ENCODE data around the gene BLID. TPM values are rescaled to one million over a fixed set of nuclear protein-coding genes. Genes with fewer than 3 reads are reported as not detected.
A peak's percentile ranks its signal among the peaks of the same experiment; 100 is the strongest.

BLID gene
- total and polyA plus RNA-seq, 2 of the 8 experiments (the other 6 are each of a cell fraction or from before 2014, with no cell fraction given): not detected

GRCh38 chr11:122154227-122154626 is 38.2 kb upstream of the BLID start:
- no peaks in the 10 kb centered on the region for H4K20me1 ChIP-seq (replicated peaks in 1 of 2; ENCODE audit: control insufficient read depth in 1 of 2, insufficient read depth in 2 of 2, low read length in 2 of 2)
- H3K4me3 ChIP-seq (ENCODE audit: extremely low read depth in 1 of 4, insufficient read depth in 2 of 4, low read depth in 3 of 4, low read length in 4 of 4): no peak overlapping the region
- no peak for DNase-seq (ENCODE audit: low read depth in 1 of 2, low spot score in 2 of 2)
- no peak for TF ChIP-seq ASH2L (IDR thresholded peaks at IDR 0.05; ENCODE audit: low read length)
- TF ChIP-seq TEAD4 (IDR thresholded peaks at IDR 0.05; ENCODE audit: low read depth, low read length): 0 out of 2 replicates have a peak, but pooled peaks have one; percentile 43
- POLR2A ChIA-PET (ENCODE audit: partially characterized antibody): no interaction called here
- H2BK5ac ChIP-seq (ENCODE audit: low read depth, low read length): no peak overlapping the region
- no peak overlapping the region for H3K56ac ChIP-seq (replicated peaks; ENCODE audit: insufficient read length, low read depth, low read length)
- no peak overlapping the region for H4K5ac ChIP-seq (ENCODE audit: insufficient read length, low read depth, low read length)
- no peak overlapping the region for H3K14ac ChIP-seq (ENCODE audit: insufficient read length)
- no peak overlapping the region for H2BK15ac ChIP-seq (ENCODE audit: low read length)
- no peak overlapping the region for H3K18ac ChIP-seq (ENCODE audit: extremely low read depth, low read length)
- no peaks in the 10 kb centered on the region for H3K36me3 ChIP-seq (ENCODE audit: control insufficient read depth in 2 of 4, insufficient read depth in 4 of 4, low read length in 3 of 4)
- H2BK120ac ChIP-seq (replicated peaks; ENCODE audit: low read depth, low read length): no peak overlapping the region
- no peaks in the 10 kb centered on the region for H3K79me2 ChIP-seq (ENCODE audit: control insufficient read depth in 1 of 2, insufficient read depth in 2 of 2, low read length in 2 of 2)
- H3K9me3 ChIP-seq (ENCODE audit: insufficient read depth in 2 of 2, low read depth in 1 of 2, low read length in 1 of 2): no peaks in the 10 kb centered on the region
- H4K91ac ChIP-seq (replicated peaks; ENCODE audit: insufficient read length, low read length): no peak overlapping the region
- WGBS, 2 experiments (ENCODE audit: extremely low coverage in 1 of 2, insufficient coverage in 1 of 2, insufficient read length in 1 of 2, insufficient replicate concordance in 2 of 2, low coverage in 1 of 2, low lambda C conversion rate in 2 of 2, missing lambda C conversion rate in 1 of 2): 85% methylated on average over 6 of the region's 6 CpGs; no CpG with 5 or more reads in 1 of the 2 experiments
- no peaks in the 10 kb centered on the region for H3K23me2 ChIP-seq (ENCODE audit: low read depth, low read length)
- no peaks in the 10 kb centered on the region for H3K79me1 ChIP-seq (ENCODE audit: low read depth, low read length)
- no peaks in the 10 kb centered on the region for H3K27me3 ChIP-seq (replicated peaks in 1 of 4; ENCODE audit: control insufficient read depth in 3 of 4, extremely low read depth in 1 of 4, insufficient read depth in 3 of 4, low read length in 3 of 4)
- no peak overlapping the region for H2AK5ac ChIP-seq (ENCODE audit: low read depth, low read length)
- H3K27ac ChIP-seq (ENCODE audit: low read depth, low read length): no peak overlapping the region
- no peak overlapping the region for H2BK20ac ChIP-seq (ENCODE audit: low read length)
- CTCF ChIA-PET (ENCODE audit: partially characterized antibody): interaction anchor here (0.6 to 1.8 kb wide), 6 partner anchors 9 to 1819 kb away, joined by 3 to 7 read pairs (median 4); partner anchors contain the start of gene BLID
- H3K4me2 ChIP-seq (ENCODE audit: insufficient read depth in 1 of 2, low read depth in 2 of 2, low read length in 2 of 2): no peak overlapping the region
- no peak overlapping the region for H2BK12ac ChIP-seq (ENCODE audit: low read depth, low read length)
- peaks cover 0 to 3% (median 2%) of the 10 kb centered on the region in 4 experiments; a peak in 4 of 7 replicates for H3K4me1 ChIP-seq (replicated peaks in 1 of 4; ENCODE audit: control insufficient read depth in 3 of 4, insufficient read depth in 4 of 4, low read length in 3 of 4)
- no peak overlapping the region for H2AFZ ChIP-seq (ENCODE audit: low read length)
- no peak for FAIRE-seq
- H3K4ac ChIP-seq (replicated peaks; ENCODE audit: insufficient read length, low read depth, low read length): no peak overlapping the region
- H4K8ac ChIP-seq (ENCODE audit: extremely low read depth, insufficient read depth, low read length): no peak overlapping the region
- no peak overlapping the region for H3K9ac ChIP-seq (replicated peaks in 1 of 4; ENCODE audit: extremely low read depth in 1 of 4, low read depth in 3 of 4, low read length in 3 of 4)
- no peak overlapping the region for H3K23ac ChIP-seq (ENCODE audit: insufficient read length)
